IMR-90 (cell line): Measurements from ENCODE around the gene SPTBN5. TPM values are rescaled to one million over a fixed set of nuclear protein-coding genes. Genes with fewer than 3 reads are reported as not detected.

Source experiments
- ATAC-seq: fragments of 200-7000 bp; cut with Tn5 transposase; 2 replicates; pipeline ENCODE4 v1.9.1; 2020; ENCODE audit warnings: low read depth, mild to moderate bottlenecking, moderate library complexity
- BruUV-seq: library from RNA; stranded (reverse); fragments of 400-500 nt; replicated peaks from 2 replicates; lab custom pipeline; 2021; lab: Mats Ljungman, UMichigan
- CTCF ChIA-PET: fragments of 300-600 bp; formaldehyde crosslinking; extraction: SDS; loops from one replicate; lab custom pipeline; 2021; ENCODE audit warnings: antibody characterized with exemption; lab: Yijun Ruan, JAX
- POLR2A ChIA-PET: fragments of 300-600 bp; sonication (Branson Sonifier 250); formaldehyde crosslinking; loops from one replicate; lab custom pipeline; 2022; ENCODE audit warnings: antibody characterized with exemption; ENCODE audit not compliant: unreplicated experiment; lab: Charles Lee
- DNase-seq: peaks from one replicate; pipeline ENCODE4 v3.0.0; 2013
- H2AFZ ChIP-seq: replicated peaks from 2 replicates; pipeline ENCODE3; 2013; ENCODE audit warnings: low read length, mild to moderate bottlenecking; ENCODE audit not compliant: poor library complexity
- H2AK5ac ChIP-seq: 2 replicates; pipeline ENCODE4 v1.6.1; 2013; ENCODE audit warnings: low read depth, low read length, inconsistent platforms
- H2AK9ac ChIP-seq: replicated peaks from 2 replicates; pipeline ENCODE3; 2013; ENCODE audit warnings: mild to moderate bottlenecking, low read depth, low read length, moderate library complexity; ENCODE audit not compliant: poor library complexity
- H2BK120ac ChIP-seq: 2 replicates; pipeline ENCODE4 v1.6.1; 2013; ENCODE audit warnings: low read depth, low read length, inconsistent platforms
- H2BK15ac ChIP-seq: 3 replicates; pipeline ENCODE4 v1.6.1; 2013; ENCODE audit warnings: low read depth, low read length, inconsistent platforms
- H2BK20ac ChIP-seq: 2 replicates; pipeline ENCODE4 v1.6.1; 2013; ENCODE audit warnings: low read depth, mild to moderate bottlenecking, inconsistent platforms, low read length, moderate library complexity
- H2BK5ac ChIP-seq: 2 replicates; pipeline ENCODE4 v1.6.1; 2013; ENCODE audit warnings: mild to moderate bottlenecking, low read depth, low read length, inconsistent platforms; ENCODE audit not compliant: poor library complexity, severe bottlenecking
- H3K14ac ChIP-seq: replicated peaks from 2 replicates; pipeline ENCODE4 v1.6.1; 2013; ENCODE audit warnings: low read depth, low read length, inconsistent platforms
- H3K18ac ChIP-seq: 2 replicates; pipeline ENCODE4 v1.6.1; 2013; ENCODE audit warnings: low read depth, low read length, control low read depth
- H3K23ac ChIP-seq: 2 replicates; pipeline ENCODE4 v1.6.1; 2013; ENCODE audit warnings: low read depth, low read length, inconsistent platforms
- H3K27ac ChIP-seq: 2 replicates; pipeline ENCODE4 v1.5.1; 2013; ENCODE audit warnings: mild to moderate bottlenecking, control low read depth, low read length; ENCODE audit not compliant: insufficient read depth
- H3K27me3 ChIP-seq: 2 replicates; pipeline ENCODE4 v1.6.1; 2013; ENCODE audit warnings: low read length; ENCODE audit not compliant: control insufficient read depth, insufficient read depth
- H3K36me3 ChIP-seq: 2 replicates; pipeline ENCODE4 v1.6.1; 2013; ENCODE audit warnings: low read length, mixed read lengths; ENCODE audit not compliant: control insufficient read depth, insufficient read depth
- H3K4ac ChIP-seq: 2 replicates; pipeline ENCODE4 v1.6.1; 2013; ENCODE audit warnings: low read depth, low read length, inconsistent platforms
- H3K4me1 ChIP-seq: 2 replicates; pipeline ENCODE4 v1.6.1; 2013; ENCODE audit warnings: low read length, mixed read lengths; ENCODE audit not compliant: control insufficient read depth, insufficient read depth
- H3K4me2 ChIP-seq: 2 replicates; pipeline ENCODE4 v1.6.1; 2013; ENCODE audit warnings: low read depth, mild to moderate bottlenecking, control low read depth, low read length, moderate library complexity
- H3K4me3 ChIP-seq: 2 replicates; pipeline ENCODE4 v1.5.1; 2013; ENCODE audit warnings: low read depth, mild to moderate bottlenecking, control low read depth, low read length, moderate library complexity; ENCODE audit not compliant: insufficient read depth
- H3K56ac ChIP-seq: 2 replicates; pipeline ENCODE4 v1.6.1; 2013; ENCODE audit warnings: low read length, inconsistent platforms; ENCODE audit not compliant: insufficient read depth; ENCODE audit errors: extremely low read depth
- H3K79me1 ChIP-seq, 2 experiments: 2 replicates each; pipeline ENCODE4 v1.6.1; 2013; ENCODE audit warnings: low read length in 2 of 2, inconsistent platforms in 1 of 2, low read depth in 1 of 2
- H3K9ac ChIP-seq: 2 replicates; pipeline ENCODE4 v1.6.1; 2013; ENCODE audit warnings: low read depth, low read length, control low read depth
- H3K9me1 ChIP-seq: 2 replicates; pipeline ENCODE4 v1.6.1; 2013; ENCODE audit warnings: low read length, inconsistent platforms; ENCODE audit not compliant: insufficient read depth
- H3K9me3 ChIP-seq: 2 replicates; pipeline ENCODE4 v1.6.1; 2013; ENCODE audit warnings: low read length; ENCODE audit not compliant: control insufficient read depth, insufficient read depth
- H4K20me1 ChIP-seq: 2 replicates; pipeline ENCODE4 v1.6.1; 2013; ENCODE audit warnings: low read length, inconsistent platforms; ENCODE audit not compliant: insufficient read depth
- H4K5ac ChIP-seq: 2 replicates; pipeline ENCODE4 v1.6.1; 2013; ENCODE audit warnings: mild to moderate bottlenecking, low read depth, low read length, control low read depth
- H4K8ac ChIP-seq, 2 experiments: 2 replicates each; pipeline ENCODE4 v1.6.1; 2013; ENCODE audit warnings: low read depth in 2 of 2, low read length in 2 of 2, control low read depth in 1 of 2, inconsistent platforms in 1 of 2
- H4K91ac ChIP-seq: 2 replicates; pipeline ENCODE4 v1.6.1; 2013; ENCODE audit warnings: low read depth, low read length, inconsistent platforms; ENCODE audit not compliant: insufficient read depth
- CEBPB ChIP-seq: IDR thresholded peaks from 2 replicates; pipeline ENCODE4 v1.6.1; 2012; ENCODE audit warnings: low read depth, low read length, improper control_type of control experiment
- CHD1 ChIP-seq: IDR thresholded peaks from 2 replicates; pipeline ENCODE4 v1.6.1; 2012; ENCODE audit warnings: low read depth, low read length, improper control_type of control experiment
- CTCF ChIP-seq: conservative IDR thresholded peaks from 2 replicates; pipeline ENCODE4 v1.5.1; 2012; ENCODE audit warnings: mild to moderate bottlenecking, low read depth, low read length, improper control_type of control experiment
- ELK1 ChIP-seq: fragments of 150-350 bp; IDR thresholded peaks from 2 replicates; pipeline ENCODE4 v1.6.1; 2016; ENCODE audit warnings: low read depth, mild to moderate bottlenecking, low read length, moderate library complexity, borderline replicate concordance
- MAFK ChIP-seq: IDR thresholded peaks from 2 replicates; pipeline ENCODE4 v1.6.1; 2012; ENCODE audit warnings: low read depth, low read length, improper control_type of control experiment
- WGBS, 2 experiments: methylation state at CpG; one replicate each; pipeline versions ENCODE4 v1.1.5 to v1.1.7; 2013; ENCODE audit warnings: missing lambda C conversion rate in 2 of 2; ENCODE audit not compliant: insufficient read length in 1 of 2; ENCODE audit errors: extremely low coverage in 2 of 2; 5-methylcytosine and 5-hydroxymethylcytosine counted together
- dilution Hi-C: fragments of 300-500 bp; cut with HindIII; formaldehyde crosslinking; loops from one replicate; pipeline ENCODE4 v1.14.3; 2018; ENCODE audit warnings: low sequenced_read_pairs; ENCODE audit not compliant: unreplicated experiment
- in situ Hi-C: fragments of 300-500 bp; cut with MboI; formaldehyde crosslinking; loops from 3 replicates; pipeline ENCODE4 v1.14.3; 2019; ENCODE audit warnings: low sequenced_read_pairs, inconsistent platforms, mixed read lengths
- intact Hi-C: fragments of 100-400 bp; cut with micrococcal nuclease; formaldehyde crosslinking; loops from 2 replicates; pipeline ENCODE4 v1.10.0; 2022
- polyA plus RNA-seq, 3 experiments: library from polyadenylated mRNA; depleted of rRNA; stranded (reverse); fragments of >200 nt; gene quantifications; 2 replicates each; pipeline ENCODE4 v1.2.3, GENCODE V29; 2012; ENCODE audit warnings: low replicate concordance in 1 of 3
- total RNA-seq: library from RNA; depleted of rRNA; stranded (reverse); fragments of >200 nt; gene quantifications from 2 replicates; pipeline ENCODE4 v1.2.3, GENCODE V29; 2012

The SPTBN5 gene
- total and polyA plus RNA-seq, 2 of the 4 experiments (the other 2 are of a cell fraction) = under 0.01 to 0.38 TPM

GRCh38 chr15:41853831-41854230, 40.0 kb downstream of the SPTBN5 start:
- no peaks in the 10 kb centered on the region for H3K4me1 ChIP-seq
- H4K91ac ChIP-seq = no peak overlapping the region
- DNase-seq (no peak), ATAC-seq (no peak)
- no peak overlapping the region for H3K14ac ChIP-seq
- no peak for TF ChIP-seq CEBPB
- no peak for TF ChIP-seq CHD1
- TF ChIP-seq MAFK = no peak
- no peak for TF ChIP-seq ELK1
- no peak for TF ChIP-seq CTCF
- H3K56ac ChIP-seq = no peak overlapping the region
- no peaks in the 10 kb centered on the region for H3K79me1 ChIP-seq
- H2AFZ ChIP-seq = no peak overlapping the region
- no TSS peak for BruUV-seq
- no peak overlapping the region for H4K8ac ChIP-seq
- H3K4me3 ChIP-seq = no peak overlapping the region
- no peak overlapping the region for H3K18ac ChIP-seq
- H3K9me1 ChIP-seq = no peaks in the 10 kb centered on the region
- no peak overlapping the region for H2AK5ac ChIP-seq
- H3K9ac ChIP-seq = no peak overlapping the region
- no peaks in the 10 kb centered on the region for H4K20me1 ChIP-seq
- H2BK15ac ChIP-seq = no peak overlapping the region
- H2AK9ac ChIP-seq = no peak overlapping the region
- no peak overlapping the region for H4K5ac ChIP-seq
- H3K23ac ChIP-seq = no peak overlapping the region
- no peak overlapping the region for H2BK5ac ChIP-seq
- WGBS, 2 experiments = no CpG with 5 or more reads among the region's 10 CpGs
- H3K9me3 ChIP-seq = no peaks in the 10 kb centered on the region
- H3K27ac ChIP-seq = no peak overlapping the region
- H2BK20ac ChIP-seq = no peak overlapping the region
- no peak overlapping the region for H3K4ac ChIP-seq
- in situ Hi-C loops = no loop called here
- intact Hi-C loops = no loop called here
- no peak overlapping the region for H3K4me2 ChIP-seq
- H3K36me3 ChIP-seq = no peaks in the 10 kb centered on the region
- H2BK120ac ChIP-seq = no peak overlapping the region
- dilution Hi-C loops = no loop called here
- ChIA-PET POLR2A (no interaction called here), CTCF (no interaction called here)
- H3K27me3 ChIP-seq = peaks cover 23% of the 10 kb centered on the region; the same call in 1 of the 2 replicates
